Measurements from ENCODE around the gene SEL1L2.

- TF ChIP-seq CTCF (IDR thresholded peaks at IDR 0.05) (no peak), POLR2A (IDR thresholded peaks at IDR 0.05) (no peak)
Observed at GRCh38 chr20:14000917-14001316, 10.5 kb upstream of the SEL1L2 start.

All from esophagus squamous epithelium (tissue), 4 donors.